Brain microvascular endothelial cell (primary cell): ENCODE results near the gene RGS7.

Experiments
- DNase-seq: peaks from one replicate; pipeline ENCODE4 v3.0.0-alpha.2; 2020
- H3K27ac ChIP-seq: fragments of 250-450 bp; sonication (Bioruptor Pico); 2 replicates; pipeline ENCODE4 v1.5.1; 2020; ENCODE audit warnings: mild to moderate bottlenecking, moderate library complexity
- H3K27me3 ChIP-seq: fragments of 250-450 bp; sonication (Bioruptor Pico); replicated peaks from 2 replicates; pipeline ENCODE4 v1.5.1; 2020; ENCODE audit warnings: mild to moderate bottlenecking
- H3K36me3 ChIP-seq: fragments of 250-450 bp; sonication (Bioruptor Pico); replicated peaks from 2 replicates; pipeline ENCODE4 v1.5.1; 2020; ENCODE audit warnings: mild to moderate bottlenecking
- H3K4me3 ChIP-seq: 2 replicates; pipeline ENCODE4 v1.5.1; 2011; ENCODE audit warnings: low read depth, mild to moderate bottlenecking, control low read depth, low read length, moderate library complexity
- CTCF ChIP-seq: IDR thresholded peaks from 2 replicates; pipeline ENCODE4 v1.5.1; 2011; ENCODE audit warnings: low read depth, mild to moderate bottlenecking, moderate library complexity, low read length, control low read depth, inconsistent platforms; ENCODE audit errors: missing control alignments
- in situ Hi-C: cut with HindIII; loops from 2 replicates; pipeline ENCODE4 v1.10.0; 2017; ENCODE audit warnings: low sequenced_read_pairs, low pct_ligation_motif_present

The RGS7 gene

GRCh38 chr1:240968864-240969263 is 388.1 kb downstream of the RGS7 start:
- in situ Hi-C loops: no loop called here
- Histone ChIP-seq H3K4me3 (no peak overlapping the region), H3K27me3 (no peaks in the 10 kb centered on the region), H3K27ac (no peak overlapping the region), H3K36me3 (no peaks in the 10 kb centered on the region)
- no peak for TF ChIP-seq CTCF
- DNase-seq: no peak

GRCh38 chr1:240967070-240967724 is 389.8 kb downstream of the RGS7 start:
- no peaks in the 10 kb centered on the region for H3K36me3 ChIP-seq
- no peak overlapping the region for H3K27ac ChIP-seq
- peak; percentile 9 for DNase-seq
- peak; percentile 39 for TF ChIP-seq CTCF
- H3K27me3 ChIP-seq: no peaks in the 10 kb centered on the region
- no peak overlapping the region for H3K4me3 ChIP-seq
- in situ Hi-C loops: no loop called here

GRCh38 chr1:240965581-240966091 is 391.4 kb downstream of the RGS7 start:
- H3K27ac ChIP-seq: no peak overlapping the region
- H3K27me3 ChIP-seq: no peaks in the 10 kb centered on the region
- in situ Hi-C loops: no loop called here
- TF ChIP-seq CTCF: no peak
- no peaks in the 10 kb centered on the region for H3K36me3 ChIP-seq
- no peak overlapping the region for H3K4me3 ChIP-seq
- DNase-seq: no peak

- no peaks in the 10 kb centered on the region for H3K36me3 ChIP-seq
- TF ChIP-seq CTCF: no peak
Observed at GRCh38 chr1:240962086-240962485, 394.9 kb downstream of the RGS7 start.

GRCh38 chr1:240956424-240956823 is 400.6 kb downstream of the RGS7 start:
- no peak for TF ChIP-seq CTCF
- Histone ChIP-seq H3K4me3 (no peak overlapping the region), H3K36me3 (no peaks in the 10 kb centered on the region), H3K27me3 (no peaks in the 10 kb centered on the region), H3K27ac (no peak overlapping the region)
- in situ Hi-C loops: no loop called here
- DNase-seq: no peak

More at GRCh38 chr1:240962086-240962485, 394.9 kb downstream of the RGS7 start:
- H3K27me3 ChIP-seq: no peaks in the 10 kb centered on the region
- H3K4me3 ChIP-seq: no peak overlapping the region
- no peak for DNase-seq
- no peak overlapping the region for H3K27ac ChIP-seq
- in situ Hi-C loops: no loop called here

GRCh38 chr1:240956020-240956419 is 401.0 kb downstream of the RGS7 start:
- Histone ChIP-seq H3K27ac (no peak overlapping the region), H3K4me3 (no peak overlapping the region), H3K36me3 (no peaks in the 10 kb centered on the region), H3K27me3 (no peaks in the 10 kb centered on the region)
- TF ChIP-seq CTCF: no peak
- in situ Hi-C loops: no loop called here
- DNase-seq: no peak
